CD4-positive, alpha-beta T cell treated with Interferon alpha-2 for 1 hour (primary cell): ENCODE data around the gene PRKCE.
"Not testable (repeated sequence)": the region's sequence is repeated elsewhere in the genome, so short reads cannot be mapped to it uniquely, and the experiment has no call there.

Source experiments
- DNase-seq, 2 donors: peaks; one replicate each; pipeline ENCODE4 v3.0.0-alpha.2; 2020 to 2022

The PRKCE gene

GRCh38 chr2:45871541-45871940 lies 220.1 kb downstream of the PRKCE start:
- DNase-seq, result no peak

- no peak for DNase-seq
These were observed 220.7 kb downstream of the PRKCE start for GRCh38 chr2:45872211-45872610.

GRCh38 chr2:45874344-45874743 lies 222.9 kb downstream of the PRKCE start:
- DNase-seq, result no peak

GRCh38 chr2:45876611-45877010 lies 225.1 kb downstream of the PRKCE start:
- DNase-seq, result no peak

GRCh38 chr2:45879406-45879805 lies 227.9 kb downstream of the PRKCE start:
- no peak for DNase-seq

- no peak for DNase-seq
These were observed 228.5 kb downstream of the PRKCE start for GRCh38 chr2:45879936-45880335.

GRCh38 chr2:45881970-45882581 lies 230.6 kb downstream of the PRKCE start:
- no peak for DNase-seq

GRCh38 chr2:45882707-45883602 lies 231.5 kb downstream of the PRKCE start:
- DNase-seq, result no peak

GRCh38 chr2:45883603-45884000 lies 232.1 kb downstream of the PRKCE start:
- DNase-seq, result no peak

GRCh38 chr2:45884126-45884525 lies 232.7 kb downstream of the PRKCE start:
- no peak for DNase-seq

- DNase-seq, result no peak
These were observed 233.7 kb downstream of the PRKCE start for GRCh38 chr2:45885171-45885621.

GRCh38 chr2:45886171-45886663 lies 234.7 kb downstream of the PRKCE start:
- DNase-seq, result no peak

- DNase-seq, result no peak
These were observed 236.7 kb downstream of the PRKCE start for GRCh38 chr2:45888167-45888566.

- DNase-seq, result no peak
These were observed 237.2 kb downstream of the PRKCE start for GRCh38 chr2:45888641-45889040.

- DNase-seq, result peak; percentile 38 to 65
These were observed 237.6 kb downstream of the PRKCE start for GRCh38 chr2:45889053-45889452.

- DNase-seq, result no peak
These were observed 238.3 kb downstream of the PRKCE start for GRCh38 chr2:45889620-45890370.

GRCh38 chr2:45890371-45890646 lies 238.8 kb downstream of the PRKCE start:
- not testable (repeated sequence) for DNase-seq

GRCh38 chr2:45890819-45891218 lies 239.3 kb downstream of the PRKCE start:
- peak; percentile 43 to 45 for DNase-seq

GRCh38 chr2:45891719-45892424 lies 240.4 kb downstream of the PRKCE start:
- DNase-seq, result no peak

GRCh38 chr2:45892425-45892745 lies 240.9 kb downstream of the PRKCE start:
- no peak for DNase-seq

GRCh38 chr2:45892757-45893156 lies 241.3 kb downstream of the PRKCE start:
- DNase-seq, result no peak

- no peak for DNase-seq
These were observed 242.7 kb downstream of the PRKCE start for GRCh38 chr2:45894211-45894610.

- no peak for DNase-seq
These were observed 243.9 kb downstream of the PRKCE start for GRCh38 chr2:45895241-45895861.
